Measurements from ENCODE around the gene PHTF2. TPM values are rescaled to one million over a fixed set of nuclear protein-coding genes. Genes with fewer than 3 reads are reported as not detected.

PHTF2 gene
- total RNA-seq, 1 donor from 2014 or later = 38.6 TPM

DNA sequence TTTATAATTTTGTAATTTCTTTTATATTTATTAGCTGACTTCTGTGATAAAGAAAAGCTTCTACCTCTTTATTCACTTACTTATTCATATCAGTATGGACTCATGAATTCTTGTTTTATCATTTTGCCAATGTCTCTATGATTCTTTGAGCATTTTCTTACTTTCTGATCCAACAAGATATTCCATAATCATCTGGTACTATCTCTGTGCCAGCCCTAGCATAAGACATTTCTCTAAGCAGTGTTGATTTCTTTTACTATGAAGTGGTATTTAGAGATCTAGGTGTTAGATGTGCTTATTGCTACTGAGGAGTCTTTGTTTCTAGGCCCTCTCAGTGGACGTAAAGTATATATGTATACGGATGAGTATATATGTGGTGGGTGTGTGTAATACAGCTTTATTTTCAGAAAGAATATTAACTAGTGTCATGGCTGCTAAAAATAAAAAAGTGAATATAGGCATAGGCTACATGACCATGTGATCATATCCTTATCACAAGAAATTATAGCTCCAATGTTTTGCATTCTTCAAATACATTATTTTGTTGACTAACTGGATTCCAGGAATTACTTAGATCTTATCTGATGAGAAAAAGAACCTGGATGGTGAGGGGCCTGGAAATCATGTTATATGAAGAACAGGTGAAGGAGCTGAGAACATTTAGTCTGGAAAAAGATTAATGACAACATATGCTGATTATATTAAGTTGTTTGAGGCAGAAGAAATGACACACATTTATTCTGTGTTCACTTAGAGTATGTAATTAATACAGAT is 13.1 kb downstream of the PHTF2 start:
- H3K27me3 ChIP-seq = no peaks in the 10 kb centered on the region
- H3K4me2 ChIP-seq = no peak overlapping the region
- peaks cover 5% of the 10 kb centered on the region for H3K4me1 ChIP-seq
- DNase-seq (ENCODE audit: low spot score) = no peak
- Mint-ChIP-seq H3K27ac (no peak overlapping the region), H3K9me3 (peaks cover 31% of the 10 kb centered on the region), H3K36me3 (peaks cover 27% of the 10 kb centered on the region), H3K27me3 (ENCODE audit: insufficient read depth, low read depth) (no peaks in the 10 kb centered on the region), H3K4me3 (no peak overlapping the region), H3K4me1 (no peaks in the 10 kb centered on the region)
- no peak overlapping the region for H3K4me3 ChIP-seq
- TF ChIP-seq EZH2 (IDR thresholded peaks at IDR 0.05) = no peak
- no peak for TF ChIP-seq EZH2phosphoT487 (IDR thresholded peaks at IDR 0.05)
- TF ChIP-seq, protein P1, sequence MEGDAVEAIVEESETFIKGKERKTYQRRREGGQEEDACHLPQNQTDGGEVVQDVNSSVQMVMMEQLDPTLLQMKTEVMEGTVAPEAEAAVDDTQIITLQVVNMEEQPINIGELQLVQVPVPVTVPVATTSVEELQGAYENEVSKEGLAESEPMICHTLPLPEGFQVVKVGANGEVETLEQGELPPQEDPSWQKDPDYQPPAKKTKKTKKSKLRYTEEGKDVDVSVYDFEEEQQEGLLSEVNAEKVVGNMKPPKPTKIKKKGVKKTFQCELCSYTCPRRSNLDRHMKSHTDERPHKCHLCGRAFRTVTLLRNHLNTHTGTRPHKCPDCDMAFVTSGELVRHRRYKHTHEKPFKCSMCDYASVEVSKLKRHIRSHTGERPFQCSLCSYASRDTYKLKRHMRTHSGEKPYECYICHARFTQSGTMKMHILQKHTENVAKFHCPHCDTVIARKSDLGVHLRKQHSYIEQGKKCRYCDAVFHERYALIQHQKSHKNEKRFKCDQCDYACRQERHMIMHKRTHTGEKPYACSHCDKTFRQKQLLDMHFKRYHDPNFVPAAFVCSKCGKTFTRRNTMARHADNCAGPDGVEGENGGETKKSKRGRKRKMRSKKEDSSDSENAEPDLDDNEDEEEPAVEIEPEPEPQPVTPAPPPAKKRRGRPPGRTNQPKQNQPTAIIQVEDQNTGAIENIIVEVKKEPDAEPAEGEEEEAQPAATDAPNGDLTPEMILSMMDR (IDR thresholded peaks at IDR 0.05) = no peak
- H2AFZ ChIP-seq (replicated peaks) = no peak overlapping the region
- no peak overlapping the region for H3K27ac ChIP-seq
- H3K36me3 ChIP-seq = no peaks in the 10 kb centered on the region
- H4K20me1 ChIP-seq (ENCODE audit: low read depth) = no peaks in the 10 kb centered on the region
- H3F3A ChIP-seq (ENCODE audit: low read depth) = no peaks in the 10 kb centered on the region
- H3K9me3 ChIP-seq (ENCODE audit: low read depth) = no peaks in the 10 kb centered on the region
- peaks cover 81% of the 10 kb centered on the region for H3K79me2 ChIP-seq (ENCODE audit: low read depth)
- H3K9ac ChIP-seq = no peak overlapping the region

DNA sequence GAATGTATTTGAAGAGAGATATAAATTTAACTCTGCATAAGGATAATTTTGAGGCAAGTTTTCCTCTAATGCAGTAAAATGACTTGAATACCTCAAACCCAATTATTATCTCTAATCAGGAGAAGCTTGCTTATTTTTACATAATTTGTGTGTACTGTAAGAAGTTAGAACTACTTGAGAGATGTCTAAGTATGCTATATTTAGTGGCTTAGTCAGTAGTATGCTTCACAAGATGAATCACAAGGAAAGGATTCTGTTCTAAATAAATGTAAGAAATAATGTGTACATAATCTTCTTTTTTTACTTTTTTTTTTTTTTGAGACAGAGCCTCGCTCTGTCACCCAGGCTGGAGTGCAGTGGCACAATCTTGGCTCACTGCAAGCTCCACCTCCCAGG is 13.7 kb downstream of the PHTF2 start:
- no peak overlapping the region for H3K9ac ChIP-seq
- Mint-ChIP-seq H3K36me3 (peaks cover 33% of the 10 kb centered on the region), H3K4me3 (no peak overlapping the region), H3K27ac (no peak overlapping the region), H3K9me3 (peaks cover 33% of the 10 kb centered on the region), H3K27me3 (ENCODE audit: insufficient read depth, low read depth) (no peaks in the 10 kb centered on the region), H3K4me1 (no peaks in the 10 kb centered on the region)
- no peaks in the 10 kb centered on the region for H3K27me3 ChIP-seq
- TF ChIP-seq, protein P1 (IDR thresholded peaks at IDR 0.05) = no peak
- TF ChIP-seq EZH2 (IDR thresholded peaks at IDR 0.05) (no peak), EZH2phosphoT487 (IDR thresholded peaks at IDR 0.05) (no peak)
- no peak overlapping the region for H3K4me3 ChIP-seq
- H3K4me2 ChIP-seq = no peak overlapping the region
- H3K36me3 ChIP-seq = no peaks in the 10 kb centered on the region
- no peak overlapping the region for H3K27ac ChIP-seq
- no peak for DNase-seq (ENCODE audit: low spot score)
- H4K20me1 ChIP-seq (ENCODE audit: low read depth) = no peaks in the 10 kb centered on the region
- peaks cover 81% of the 10 kb centered on the region for H3K79me2 ChIP-seq (ENCODE audit: low read depth)
- no peaks in the 10 kb centered on the region for H3F3A ChIP-seq (ENCODE audit: low read depth)
- peaks cover 5% of the 10 kb centered on the region for H3K4me1 ChIP-seq
- no peak overlapping the region for H2AFZ ChIP-seq (replicated peaks)
- H3K9me3 ChIP-seq (ENCODE audit: low read depth) = no peaks in the 10 kb centered on the region

DNA sequence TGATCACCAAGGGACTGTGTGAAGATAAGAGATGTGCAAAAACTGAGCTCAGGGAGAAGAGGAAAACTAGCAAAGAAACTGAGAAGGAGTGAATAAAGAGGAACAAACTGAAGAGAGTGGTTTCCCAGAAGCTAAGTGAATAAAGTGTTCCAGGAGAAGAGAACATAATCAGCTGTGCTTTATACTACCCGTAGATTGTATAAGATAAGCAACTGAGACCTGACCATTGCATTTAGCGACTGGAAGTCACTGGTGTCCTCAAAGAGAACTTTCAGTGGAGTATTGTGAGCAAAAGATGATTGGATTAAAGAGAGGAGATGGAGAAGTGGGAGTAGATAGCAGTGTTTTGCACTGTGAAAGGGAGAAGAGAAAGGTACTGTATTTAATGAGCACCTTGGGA is 14.6 kb downstream of the PHTF2 start:
- H3K9me3 Mint-ChIP-seq = peaks cover 31% of the 10 kb centered on the region
- H3K4me2 ChIP-seq = no peak overlapping the region
- no peak for DNase-seq (ENCODE audit: low spot score)
- no peaks in the 10 kb centered on the region for H3K4me1 Mint-ChIP-seq
- no peak overlapping the region for H3K4me3 ChIP-seq
- no peaks in the 10 kb centered on the region for H3K27me3 ChIP-seq
- peaks cover 5% of the 10 kb centered on the region for H3K4me1 ChIP-seq
- H4K20me1 ChIP-seq (ENCODE audit: low read depth) = no peaks in the 10 kb centered on the region
- peaks cover 36% of the 10 kb centered on the region for H3K36me3 Mint-ChIP-seq
- H3K27ac Mint-ChIP-seq = no peak overlapping the region
- no peak overlapping the region for H3K27ac ChIP-seq
- no peaks in the 10 kb centered on the region for H3K9me3 ChIP-seq (ENCODE audit: low read depth)
- no peak overlapping the region for H2AFZ ChIP-seq (replicated peaks)
- H3F3A ChIP-seq (ENCODE audit: low read depth) = no peaks in the 10 kb centered on the region
- H3K79me2 ChIP-seq (ENCODE audit: low read depth) = peaks cover 73% of the 10 kb centered on the region
- H3K36me3 ChIP-seq = no peaks in the 10 kb centered on the region
- TF ChIP-seq EZH2 (IDR thresholded peaks at IDR 0.05) (no peak), EZH2phosphoT487 (IDR thresholded peaks at IDR 0.05) (no peak)
- TF ChIP-seq, protein P1 (IDR thresholded peaks at IDR 0.05) = no peak
- no peaks in the 10 kb centered on the region for H3K27me3 Mint-ChIP-seq (ENCODE audit: insufficient read depth, low read depth)
- no peak overlapping the region for H3K4me3 Mint-ChIP-seq
- H3K9ac ChIP-seq = no peak overlapping the region
